ENCODE results near the gene AGAP1.

AGAP1 gene

DNA sequence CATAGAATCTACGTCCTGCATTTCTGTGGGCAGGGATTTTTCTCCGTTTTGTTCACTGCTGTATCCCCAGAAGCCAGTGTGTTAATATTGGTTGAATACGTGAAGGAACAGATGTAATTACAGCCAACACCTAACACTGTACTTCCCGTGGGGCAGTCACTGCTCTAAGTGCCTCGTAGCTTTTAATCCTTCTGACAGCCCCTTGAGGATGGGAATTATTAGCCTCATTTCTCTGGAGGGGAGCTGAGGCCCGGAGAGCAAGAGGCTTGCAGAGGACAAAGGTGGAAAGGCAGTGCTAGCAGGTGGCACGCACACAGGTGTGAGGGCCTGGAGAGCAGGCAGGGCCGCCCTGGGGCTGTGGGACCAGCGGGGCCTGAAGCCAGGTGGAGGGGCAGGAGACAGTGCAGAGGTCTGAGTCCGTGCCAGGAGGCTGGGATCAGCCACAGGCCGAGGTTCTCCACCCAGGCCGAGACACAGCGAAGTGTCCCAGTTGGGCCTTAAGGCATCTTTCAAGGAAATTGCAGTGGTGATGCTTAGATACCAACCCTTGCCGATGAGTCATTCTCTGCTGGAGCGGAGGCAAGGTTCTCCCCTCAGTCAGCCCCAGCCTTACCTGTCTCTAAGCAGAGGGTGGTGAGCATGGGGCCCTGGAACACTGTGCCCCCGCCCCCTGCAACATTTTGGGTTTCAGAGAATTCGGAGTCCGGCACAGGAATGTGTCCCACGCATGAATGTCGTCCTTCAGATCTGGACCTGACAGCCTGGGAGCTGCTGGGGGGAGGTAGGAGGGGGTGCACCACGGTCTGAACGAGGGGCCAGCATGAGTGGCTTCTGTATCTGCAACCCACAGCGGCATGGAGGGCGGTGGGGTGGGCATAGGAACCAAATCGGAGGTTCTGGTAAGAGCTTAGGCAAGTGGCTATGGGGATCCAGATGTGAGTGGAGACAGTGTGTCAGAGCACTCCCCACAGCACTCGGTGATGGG, 551.7 kb downstream of the AGAP1 start:
- no peak for DNase-seq (ENCODE audit: low spot score)
- peak; percentile 70 for ATAC-seq (ENCODE audit: low read depth)
- no peaks in the 10 kb centered on the region for H3K9me3 ChIP-seq (ENCODE audit: severe bottlenecking)
- TF ChIP-seq, protein P1, sequence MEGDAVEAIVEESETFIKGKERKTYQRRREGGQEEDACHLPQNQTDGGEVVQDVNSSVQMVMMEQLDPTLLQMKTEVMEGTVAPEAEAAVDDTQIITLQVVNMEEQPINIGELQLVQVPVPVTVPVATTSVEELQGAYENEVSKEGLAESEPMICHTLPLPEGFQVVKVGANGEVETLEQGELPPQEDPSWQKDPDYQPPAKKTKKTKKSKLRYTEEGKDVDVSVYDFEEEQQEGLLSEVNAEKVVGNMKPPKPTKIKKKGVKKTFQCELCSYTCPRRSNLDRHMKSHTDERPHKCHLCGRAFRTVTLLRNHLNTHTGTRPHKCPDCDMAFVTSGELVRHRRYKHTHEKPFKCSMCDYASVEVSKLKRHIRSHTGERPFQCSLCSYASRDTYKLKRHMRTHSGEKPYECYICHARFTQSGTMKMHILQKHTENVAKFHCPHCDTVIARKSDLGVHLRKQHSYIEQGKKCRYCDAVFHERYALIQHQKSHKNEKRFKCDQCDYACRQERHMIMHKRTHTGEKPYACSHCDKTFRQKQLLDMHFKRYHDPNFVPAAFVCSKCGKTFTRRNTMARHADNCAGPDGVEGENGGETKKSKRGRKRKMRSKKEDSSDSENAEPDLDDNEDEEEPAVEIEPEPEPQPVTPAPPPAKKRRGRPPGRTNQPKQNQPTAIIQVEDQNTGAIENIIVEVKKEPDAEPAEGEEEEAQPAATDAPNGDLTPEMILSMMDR (IDR thresholded peaks at IDR 0.05; ENCODE audit: poor library complexity, severe bottlenecking) = no peak
- no peaks in the 10 kb centered on the region for H3K27me3 ChIP-seq (ENCODE audit: insufficient read depth, poor library complexity, severe bottlenecking)
- H3K4me3 ChIP-seq (ENCODE audit: severe bottlenecking) = no peak overlapping the region
- H3K27ac ChIP-seq (ENCODE audit: poor library complexity, severe bottlenecking) = no peak overlapping the region
- H3K36me3 ChIP-seq (ENCODE audit: low read depth) = peaks cover 19% of the 10 kb centered on the region
- peaks cover 23% of the 10 kb centered on the region for H3K4me1 ChIP-seq (ENCODE audit: insufficient read depth, poor library complexity, severe bottlenecking)

DNA sequence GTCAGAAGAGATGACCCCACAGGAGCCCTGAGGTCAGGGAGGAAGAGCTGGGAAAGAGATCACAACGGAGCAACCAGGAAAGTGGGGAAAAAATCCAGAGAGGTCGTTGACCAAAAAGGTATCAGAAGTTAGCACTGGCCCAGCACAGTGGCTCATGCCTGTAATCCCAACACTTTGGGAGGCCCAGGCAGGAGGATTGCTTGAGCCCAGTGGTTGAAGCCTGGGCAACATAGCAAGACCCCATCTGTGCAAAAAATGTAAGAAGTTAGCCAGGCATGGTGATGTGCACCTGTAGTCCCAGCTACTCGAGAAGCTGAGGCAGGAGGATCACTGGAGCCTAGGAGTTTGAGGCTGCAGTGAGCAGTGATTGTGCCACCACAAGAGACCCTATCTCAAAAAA, 552.9 kb downstream of the AGAP1 start:
- Histone ChIP-seq H3K27me3 (ENCODE audit: insufficient read depth, poor library complexity, severe bottlenecking) (no peaks in the 10 kb centered on the region), H3K9me3 (ENCODE audit: severe bottlenecking) (no peaks in the 10 kb centered on the region), H3K36me3 (ENCODE audit: low read depth) (peaks cover 19% of the 10 kb centered on the region), H3K4me3 (ENCODE audit: severe bottlenecking) (no peak overlapping the region), H3K4me1 (ENCODE audit: insufficient read depth, poor library complexity, severe bottlenecking) (peaks cover 14% of the 10 kb centered on the region), H3K27ac (ENCODE audit: poor library complexity, severe bottlenecking) (no peak overlapping the region)
- TF ChIP-seq, protein P1 (IDR thresholded peaks at IDR 0.05; ENCODE audit: poor library complexity, severe bottlenecking) = no peak
- no peak for DNase-seq (ENCODE audit: low spot score)
- ATAC-seq (ENCODE audit: low read depth) = no peak

DNA sequence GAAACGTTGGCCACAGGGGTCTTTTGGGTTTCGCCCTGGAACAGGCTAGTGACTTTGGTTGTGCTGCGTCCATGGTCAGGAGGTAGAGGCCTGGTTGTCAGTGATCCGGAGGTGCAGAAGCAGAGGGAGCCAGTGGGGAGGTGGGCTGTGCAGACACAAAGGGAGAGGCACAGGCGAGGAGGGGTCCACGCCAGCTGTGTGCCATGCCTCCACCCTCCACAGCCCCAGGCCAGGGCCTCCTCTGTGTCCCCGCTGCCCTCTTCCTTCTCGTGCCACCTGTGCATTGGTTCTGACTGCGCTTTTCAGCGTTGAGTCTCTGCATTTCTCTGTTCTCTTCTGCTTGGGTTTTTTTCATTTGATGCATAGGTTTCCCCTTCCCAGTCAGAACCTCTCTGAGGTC, 553.3 kb downstream of the AGAP1 start:
- no peaks in the 10 kb centered on the region for H3K27me3 ChIP-seq (ENCODE audit: insufficient read depth, poor library complexity, severe bottlenecking)
- peaks cover 14% of the 10 kb centered on the region for H3K4me1 ChIP-seq (ENCODE audit: insufficient read depth, poor library complexity, severe bottlenecking)
- no peaks in the 10 kb centered on the region for H3K9me3 ChIP-seq (ENCODE audit: severe bottlenecking)
- H3K36me3 ChIP-seq (ENCODE audit: low read depth) = peaks cover 19% of the 10 kb centered on the region
- TF ChIP-seq, protein P1 (IDR thresholded peaks at IDR 0.05; ENCODE audit: poor library complexity, severe bottlenecking) = no peak
- no peak overlapping the region for H3K4me3 ChIP-seq (ENCODE audit: severe bottlenecking)
- H3K27ac ChIP-seq (ENCODE audit: poor library complexity, severe bottlenecking) = no peak overlapping the region
- ATAC-seq (ENCODE audit: low read depth) = no peak
- no peak for DNase-seq (ENCODE audit: low spot score)

DNA sequence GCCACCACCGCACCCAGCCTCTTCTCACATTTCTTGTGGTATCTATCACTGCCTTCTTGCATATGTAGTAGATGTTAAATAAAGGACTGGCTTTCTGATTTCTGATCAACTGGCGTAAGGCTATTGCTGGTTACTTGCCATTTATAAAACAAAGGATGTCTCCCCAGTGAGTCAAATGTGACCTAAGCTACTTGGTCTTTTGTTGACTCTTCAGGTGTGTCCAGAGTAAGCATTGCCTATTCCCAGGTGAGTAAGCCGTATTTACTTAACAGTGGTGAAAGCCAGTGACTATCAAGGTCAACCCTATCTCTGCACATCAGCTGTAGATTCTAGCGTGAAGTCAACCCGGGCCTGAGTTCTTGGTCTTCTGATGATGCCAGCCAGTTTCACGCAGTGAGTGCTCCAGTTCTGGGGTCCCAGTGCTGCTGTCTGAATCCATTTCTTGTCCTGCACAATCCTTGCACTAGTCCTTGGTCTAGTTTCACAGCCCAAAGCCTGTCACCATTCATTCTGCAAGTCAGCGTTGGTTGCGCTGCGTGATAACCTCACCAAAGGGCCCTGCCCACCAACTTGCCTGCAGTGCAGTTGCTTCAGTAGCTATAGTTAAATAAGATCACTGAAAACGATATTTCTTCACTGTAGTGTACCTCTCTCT, 554.2 kb downstream of the AGAP1 start:
- Histone ChIP-seq H3K27ac (ENCODE audit: poor library complexity, severe bottlenecking) (no peak overlapping the region), H3K9me3 (ENCODE audit: severe bottlenecking) (no peaks in the 10 kb centered on the region), H3K36me3 (ENCODE audit: low read depth) (peaks cover 19% of the 10 kb centered on the region), H3K27me3 (ENCODE audit: insufficient read depth, poor library complexity, severe bottlenecking) (no peaks in the 10 kb centered on the region), H3K4me3 (ENCODE audit: severe bottlenecking) (no peak overlapping the region), H3K4me1 (ENCODE audit: insufficient read depth, poor library complexity, severe bottlenecking) (peaks cover 14% of the 10 kb centered on the region)
- DNase-seq (ENCODE audit: low spot score) (no peak), ATAC-seq (ENCODE audit: low read depth) (peak; percentile 94)
- TF ChIP-seq, protein P1 (IDR thresholded peaks at IDR 0.05; ENCODE audit: poor library complexity, severe bottlenecking) = no peak

Data from RWPE2 (cell line).